Measurements from ENCODE around the gene ST6GALNAC1.
A peak's percentile ranks its signal among the peaks of the same experiment; 100 is the strongest.

ST6GALNAC1 gene

DNA sequence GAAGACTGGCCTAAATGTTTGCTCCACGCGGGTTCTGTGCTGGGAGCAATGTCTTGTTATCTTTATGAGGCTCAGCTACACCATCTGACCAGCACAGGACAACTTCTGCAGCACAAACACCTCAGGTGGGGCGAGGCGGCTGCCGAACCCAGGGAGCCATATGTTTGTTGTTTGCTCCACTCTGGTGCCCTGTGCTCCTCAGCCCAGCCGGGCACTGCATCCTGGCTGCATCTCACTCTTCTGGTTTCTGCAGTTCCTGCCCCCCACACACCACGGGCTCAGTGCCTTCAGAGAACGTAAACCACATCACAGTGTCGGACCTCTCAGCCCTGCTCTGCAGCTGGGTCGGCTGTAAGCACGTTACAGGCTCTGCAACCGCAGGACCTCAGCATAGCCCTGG, 34.8 kb upstream of the ST6GALNAC1 start:
- TF ChIP-seq, protein P1, sequence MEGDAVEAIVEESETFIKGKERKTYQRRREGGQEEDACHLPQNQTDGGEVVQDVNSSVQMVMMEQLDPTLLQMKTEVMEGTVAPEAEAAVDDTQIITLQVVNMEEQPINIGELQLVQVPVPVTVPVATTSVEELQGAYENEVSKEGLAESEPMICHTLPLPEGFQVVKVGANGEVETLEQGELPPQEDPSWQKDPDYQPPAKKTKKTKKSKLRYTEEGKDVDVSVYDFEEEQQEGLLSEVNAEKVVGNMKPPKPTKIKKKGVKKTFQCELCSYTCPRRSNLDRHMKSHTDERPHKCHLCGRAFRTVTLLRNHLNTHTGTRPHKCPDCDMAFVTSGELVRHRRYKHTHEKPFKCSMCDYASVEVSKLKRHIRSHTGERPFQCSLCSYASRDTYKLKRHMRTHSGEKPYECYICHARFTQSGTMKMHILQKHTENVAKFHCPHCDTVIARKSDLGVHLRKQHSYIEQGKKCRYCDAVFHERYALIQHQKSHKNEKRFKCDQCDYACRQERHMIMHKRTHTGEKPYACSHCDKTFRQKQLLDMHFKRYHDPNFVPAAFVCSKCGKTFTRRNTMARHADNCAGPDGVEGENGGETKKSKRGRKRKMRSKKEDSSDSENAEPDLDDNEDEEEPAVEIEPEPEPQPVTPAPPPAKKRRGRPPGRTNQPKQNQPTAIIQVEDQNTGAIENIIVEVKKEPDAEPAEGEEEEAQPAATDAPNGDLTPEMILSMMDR (IDR thresholded peaks at IDR 0.05; ENCODE audit: unreplicated experiment in 3 of 3), result no peak
- no peaks in the 10 kb centered on the region for H3K27me3 Mint-ChIP-seq (ENCODE audit: low read depth)
- H3K27ac Mint-ChIP-seq, result no peak overlapping the region
- H3K4me3 Mint-ChIP-seq, result no peak overlapping the region
- peaks cover 4% of the 10 kb centered on the region for H3K36me3 Mint-ChIP-seq (ENCODE audit: low read depth)
- peaks cover 31% of the 10 kb centered on the region for H3K4me1 Mint-ChIP-seq
- no peaks in the 10 kb centered on the region for H3K9me3 Mint-ChIP-seq

DNA sequence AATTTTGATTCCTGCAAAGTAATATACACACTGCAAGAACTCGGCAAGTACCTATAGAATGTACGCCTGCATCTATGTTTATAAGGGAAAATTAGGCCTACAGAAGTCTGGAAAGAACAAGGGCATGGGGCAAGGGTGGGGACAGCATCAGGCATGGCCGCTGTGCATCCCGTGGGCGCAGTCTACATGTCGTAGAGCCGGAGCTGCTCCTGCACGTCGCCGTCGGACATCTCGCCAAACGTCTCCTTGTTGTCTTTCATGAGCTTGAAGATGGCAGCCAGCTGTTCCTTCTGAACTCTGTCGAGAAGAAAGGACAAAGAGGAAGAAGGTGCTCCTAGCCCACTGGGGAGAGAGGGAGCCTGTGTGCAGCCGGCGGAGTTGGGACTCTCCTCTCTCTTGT, 33.8 kb upstream of the ST6GALNAC1 start:
- Mint-ChIP-seq H3K9me3 (no peaks in the 10 kb centered on the region), H3K4me3 (no peak overlapping the region), H3K4me1 (peaks cover 27% of the 10 kb centered on the region), H3K27me3 (ENCODE audit: low read depth) (no peaks in the 10 kb centered on the region), H3K36me3 (ENCODE audit: low read depth) (peaks cover 4% of the 10 kb centered on the region), H3K27ac (no peak overlapping the region)
- TF ChIP-seq, protein P1 (IDR thresholded peaks at IDR 0.05; ENCODE audit: unreplicated experiment in 3 of 3), result no peak

DNA sequence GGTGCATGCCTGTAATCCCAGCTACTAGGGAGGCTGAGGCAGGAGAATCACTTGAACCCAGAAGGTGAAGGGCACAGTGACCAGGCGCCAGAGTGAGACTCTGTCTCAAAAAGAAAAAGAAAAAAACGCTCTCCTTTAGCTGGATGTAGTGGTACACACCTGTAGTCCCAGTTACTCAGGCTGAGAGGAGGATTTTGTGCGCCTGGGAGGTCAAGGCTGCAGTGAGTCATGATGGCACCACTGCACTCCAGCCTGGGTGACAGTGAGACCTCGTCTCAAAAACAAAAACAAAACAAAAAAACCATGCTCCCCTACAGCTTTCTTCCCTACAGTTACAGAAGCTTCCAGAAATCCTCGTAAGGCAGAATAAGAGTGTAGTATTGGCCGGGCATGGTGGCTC, 33.1 kb upstream of the ST6GALNAC1 start:
- H3K27me3 Mint-ChIP-seq (ENCODE audit: low read depth), result no peaks in the 10 kb centered on the region
- peaks cover 27% of the 10 kb centered on the region for H3K4me1 Mint-ChIP-seq
- TF ChIP-seq, protein P1 (IDR thresholded peaks at IDR 0.05; ENCODE audit: unreplicated experiment in 3 of 3), result no peak
- no peak overlapping the region for H3K4me3 Mint-ChIP-seq
- no peaks in the 10 kb centered on the region for H3K9me3 Mint-ChIP-seq
- no peak overlapping the region for H3K27ac Mint-ChIP-seq
- peaks cover 4% of the 10 kb centered on the region for H3K36me3 Mint-ChIP-seq (ENCODE audit: low read depth)

DNA sequence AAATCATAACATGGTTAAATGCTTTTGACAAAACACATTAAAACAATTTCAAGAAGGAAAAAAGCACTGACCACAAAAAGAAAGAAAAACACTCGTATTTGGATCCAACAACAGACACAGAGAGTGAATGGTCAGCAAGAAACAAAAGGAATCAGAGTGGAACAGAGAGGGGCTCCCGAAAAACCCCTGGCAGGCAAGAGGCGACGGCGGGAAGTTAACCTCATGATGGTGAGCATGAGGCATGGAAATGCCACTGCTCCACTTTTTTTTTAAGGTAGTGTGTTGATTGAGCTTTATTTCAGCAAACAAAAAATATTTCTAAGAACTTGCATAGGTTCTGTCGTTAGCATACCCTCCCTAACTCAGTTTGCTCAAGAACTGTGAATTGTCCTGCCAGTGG, 32.1 kb upstream of the ST6GALNAC1 start:
- Mint-ChIP-seq H3K4me1 (peaks cover 27% of the 10 kb centered on the region), H3K27me3 (ENCODE audit: low read depth) (no peaks in the 10 kb centered on the region), H3K36me3 (ENCODE audit: low read depth) (peaks cover 4% of the 10 kb centered on the region), H3K9me3 (no peaks in the 10 kb centered on the region), H3K27ac (no peak overlapping the region), H3K4me3 (no peak overlapping the region)
- TF ChIP-seq, protein P1 (IDR thresholded peaks at IDR 0.05; ENCODE audit: unreplicated experiment in 3 of 3), result no peak

DNA sequence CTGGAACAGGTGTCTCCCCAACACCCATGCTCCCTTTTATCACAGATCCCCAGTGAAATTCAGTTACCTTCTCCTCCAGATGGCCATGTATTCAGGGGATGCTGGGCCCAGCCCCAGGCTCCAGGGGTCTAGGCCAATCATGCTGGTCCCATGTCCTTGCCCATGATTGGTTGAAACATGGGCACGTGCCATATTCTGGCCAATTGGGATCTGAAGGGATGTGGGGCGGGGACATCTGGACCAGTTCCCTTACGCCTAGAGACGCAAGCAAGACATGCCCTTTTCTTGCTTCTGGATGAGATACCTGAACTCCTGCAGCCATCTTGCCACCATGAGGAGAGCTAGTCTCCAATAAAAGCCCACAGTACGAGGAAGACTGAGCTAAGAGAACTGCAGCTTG, 31.0 kb upstream of the ST6GALNAC1 start:
- no peaks in the 10 kb centered on the region for H3K9me3 Mint-ChIP-seq

DNA sequence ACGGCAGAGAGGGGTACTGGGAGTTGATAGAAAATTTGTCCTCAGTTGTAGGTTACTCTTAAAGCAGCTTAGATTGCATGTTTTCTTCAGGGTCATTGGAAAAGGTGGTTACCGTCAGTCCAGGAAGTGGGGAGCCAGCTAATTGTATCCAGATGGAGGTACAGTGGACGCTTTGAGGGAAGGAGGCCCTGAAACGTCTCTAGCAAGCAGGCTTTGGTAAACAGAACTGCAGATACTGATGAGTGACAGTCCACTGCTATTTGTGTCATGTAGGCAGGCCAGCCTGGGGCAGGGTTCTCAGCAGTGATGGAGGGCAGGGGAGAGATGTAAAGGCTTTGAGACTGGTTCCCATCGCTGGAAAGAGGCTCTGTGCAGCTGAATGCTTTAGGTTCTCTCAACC, 30.2 kb upstream of the ST6GALNAC1 start:
- TF ChIP-seq, protein P1 (IDR thresholded peaks at IDR 0.05; ENCODE audit: unreplicated experiment in 3 of 3), result no peak
- Mint-ChIP-seq H3K4me3 (peak overlapping the region; percentile 87 to 94 (median 94)), H3K36me3 (ENCODE audit: low read depth) (peaks cover 4% of the 10 kb centered on the region), H3K9me3 (no peaks in the 10 kb centered on the region), H3K27ac (peak overlapping the region; percentile 62 to 81 (median 79)), H3K4me1 (peaks cover 28% of the 10 kb centered on the region), H3K27me3 (ENCODE audit: low read depth) (no peaks in the 10 kb centered on the region)

More for the DNA sequence above, 31.0 kb upstream of the ST6GALNAC1 start:
- H3K27me3 Mint-ChIP-seq (ENCODE audit: low read depth), result no peaks in the 10 kb centered on the region
- no peak overlapping the region for H3K4me3 Mint-ChIP-seq
- peaks cover 4% of the 10 kb centered on the region for H3K36me3 Mint-ChIP-seq (ENCODE audit: low read depth)
- H3K4me1 Mint-ChIP-seq, result peaks cover 28% of the 10 kb centered on the region
- no peak overlapping the region for H3K27ac Mint-ChIP-seq
- TF ChIP-seq, protein P1 (IDR thresholded peaks at IDR 0.05; ENCODE audit: unreplicated experiment in 3 of 3), result no peak
